Measurements from ENCODE around the gene MLXIP. TPM values are rescaled to one million over a fixed set of nuclear protein-coding genes. Genes with fewer than 3 reads are reported as not detected.
A peak's percentile ranks its signal among the peaks of the same experiment; 100 is the strongest.

Gene MLXIP
- total RNA-seq, 1 experiment from 2014 or later = 124 TPM

DNA sequence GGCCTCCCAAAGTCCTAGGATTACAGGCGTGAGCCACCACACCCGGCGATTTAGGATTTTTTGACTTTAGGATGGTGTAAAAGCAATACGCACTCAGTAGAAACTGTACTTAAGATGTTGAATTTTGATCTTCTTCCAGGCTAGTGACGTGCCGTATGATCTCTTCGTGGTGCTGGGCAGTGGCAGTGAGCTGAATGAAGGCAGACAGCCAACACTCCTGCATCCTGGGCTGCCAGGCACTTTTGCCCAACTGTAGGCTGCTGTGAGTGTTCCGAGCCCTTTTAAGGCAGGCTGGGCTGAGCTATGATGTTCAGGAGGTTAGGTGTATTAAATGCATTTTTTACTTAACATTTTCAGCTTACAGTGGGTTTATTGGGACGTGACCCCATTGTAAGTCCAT, 74.2 kb downstream of the MLXIP start:
- TF ChIP-seq, protein P1, sequence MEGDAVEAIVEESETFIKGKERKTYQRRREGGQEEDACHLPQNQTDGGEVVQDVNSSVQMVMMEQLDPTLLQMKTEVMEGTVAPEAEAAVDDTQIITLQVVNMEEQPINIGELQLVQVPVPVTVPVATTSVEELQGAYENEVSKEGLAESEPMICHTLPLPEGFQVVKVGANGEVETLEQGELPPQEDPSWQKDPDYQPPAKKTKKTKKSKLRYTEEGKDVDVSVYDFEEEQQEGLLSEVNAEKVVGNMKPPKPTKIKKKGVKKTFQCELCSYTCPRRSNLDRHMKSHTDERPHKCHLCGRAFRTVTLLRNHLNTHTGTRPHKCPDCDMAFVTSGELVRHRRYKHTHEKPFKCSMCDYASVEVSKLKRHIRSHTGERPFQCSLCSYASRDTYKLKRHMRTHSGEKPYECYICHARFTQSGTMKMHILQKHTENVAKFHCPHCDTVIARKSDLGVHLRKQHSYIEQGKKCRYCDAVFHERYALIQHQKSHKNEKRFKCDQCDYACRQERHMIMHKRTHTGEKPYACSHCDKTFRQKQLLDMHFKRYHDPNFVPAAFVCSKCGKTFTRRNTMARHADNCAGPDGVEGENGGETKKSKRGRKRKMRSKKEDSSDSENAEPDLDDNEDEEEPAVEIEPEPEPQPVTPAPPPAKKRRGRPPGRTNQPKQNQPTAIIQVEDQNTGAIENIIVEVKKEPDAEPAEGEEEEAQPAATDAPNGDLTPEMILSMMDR (IDR thresholded peaks at IDR 0.05) = no peak
- no peak for TF ChIP-seq SIN3A (IDR thresholded peaks at IDR 0.05; ENCODE audit: borderline replicate concordance, insufficient read depth, low read depth, low read length)
- TF ChIP-seq TCF7L2 (IDR thresholded peaks at IDR 0.05; ENCODE audit: low read depth, low read length) = no peak
- TF ChIP-seq, protein P2, sequence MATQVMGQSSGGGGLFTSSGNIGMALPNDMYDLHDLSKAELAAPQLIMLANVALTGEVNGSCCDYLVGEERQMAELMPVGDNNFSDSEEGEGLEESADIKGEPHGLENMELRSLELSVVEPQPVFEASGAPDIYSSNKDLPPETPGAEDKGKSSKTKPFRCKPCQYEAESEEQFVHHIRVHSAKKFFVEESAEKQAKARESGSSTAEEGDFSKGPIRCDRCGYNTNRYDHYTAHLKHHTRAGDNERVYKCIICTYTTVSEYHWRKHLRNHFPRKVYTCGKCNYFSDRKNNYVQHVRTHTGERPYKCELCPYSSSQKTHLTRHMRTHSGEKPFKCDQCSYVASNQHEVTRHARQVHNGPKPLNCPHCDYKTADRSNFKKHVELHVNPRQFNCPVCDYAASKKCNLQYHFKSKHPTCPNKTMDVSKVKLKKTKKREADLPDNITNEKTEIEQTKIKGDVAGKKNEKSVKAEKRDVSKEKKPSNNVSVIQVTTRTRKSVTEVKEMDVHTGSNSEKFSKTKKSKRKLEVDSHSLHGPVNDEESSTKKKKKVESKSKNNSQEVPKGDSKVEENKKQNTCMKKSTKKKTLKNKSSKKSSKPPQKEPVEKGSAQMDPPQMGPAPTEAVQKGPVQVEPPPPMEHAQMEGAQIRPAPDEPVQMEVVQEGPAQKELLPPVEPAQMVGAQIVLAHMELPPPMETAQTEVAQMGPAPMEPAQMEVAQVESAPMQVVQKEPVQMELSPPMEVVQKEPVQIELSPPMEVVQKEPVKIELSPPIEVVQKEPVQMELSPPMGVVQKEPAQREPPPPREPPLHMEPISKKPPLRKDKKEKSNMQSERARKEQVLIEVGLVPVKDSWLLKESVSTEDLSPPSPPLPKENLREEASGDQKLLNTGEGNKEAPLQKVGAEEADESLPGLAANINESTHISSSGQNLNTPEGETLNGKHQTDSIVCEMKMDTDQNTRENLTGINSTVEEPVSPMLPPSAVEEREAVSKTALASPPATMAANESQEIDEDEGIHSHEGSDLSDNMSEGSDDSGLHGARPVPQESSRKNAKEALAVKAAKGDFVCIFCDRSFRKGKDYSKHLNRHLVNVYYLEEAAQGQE (IDR thresholded peaks at IDR 0.05; ENCODE audit: insufficient read depth in 1 of 2, low read depth in 2 of 2, low read length in 1 of 2) = no peak
- no peak for TF ChIP-seq POLR2AphosphoS5 (IDR thresholded peaks at IDR 0.05; ENCODE audit: low read depth, low read length)
- Histone ChIP-seq H3K4me3 (ENCODE audit: low read depth in 2 of 2, low read length in 2 of 2) (no peak overlapping the region), H3K36me3 (ENCODE audit: control insufficient read depth, insufficient read depth, low read length) (no peaks in the 10 kb centered on the region), H3K27me3 (ENCODE audit: control insufficient read depth, insufficient read depth, low read length) (no peaks in the 10 kb centered on the region), H3K9me3 (ENCODE audit: control insufficient read depth, insufficient read depth, low read depth, low read length) (no peaks in the 10 kb centered on the region), H3K4me1 (ENCODE audit: control insufficient read depth, insufficient read depth, low read length) (no peaks in the 10 kb centered on the region), H3K27ac (ENCODE audit: low read length) (no peak overlapping the region)
- CTCF ChIA-PET = interaction anchor here (0.6 to 0.7 kb wide), 2 partner anchors 38 to 73 kb away, joined by 3 to 4 read pairs; no protein-coding TSS in a partner anchor
- ATAC-seq = peak; percentile 33; the same call in 1 of the 2 replicates
- DNase-seq (ENCODE audit: low read depth, low spot score) = no peak
- in situ Hi-C loops (cut with HindIII; ENCODE audit: low pct_unique_long_range_greater_than_20kb, low sequenced_read_pairs) (no loop called here), intact Hi-C loops (cut with micrococcal nuclease; ENCODE audit: unreplicated experiment) (no loop called here)
- BruUV-seq (replicated peaks) = no TSS peak
- POLR2A ChIA-PET = no interaction called here

DNA sequence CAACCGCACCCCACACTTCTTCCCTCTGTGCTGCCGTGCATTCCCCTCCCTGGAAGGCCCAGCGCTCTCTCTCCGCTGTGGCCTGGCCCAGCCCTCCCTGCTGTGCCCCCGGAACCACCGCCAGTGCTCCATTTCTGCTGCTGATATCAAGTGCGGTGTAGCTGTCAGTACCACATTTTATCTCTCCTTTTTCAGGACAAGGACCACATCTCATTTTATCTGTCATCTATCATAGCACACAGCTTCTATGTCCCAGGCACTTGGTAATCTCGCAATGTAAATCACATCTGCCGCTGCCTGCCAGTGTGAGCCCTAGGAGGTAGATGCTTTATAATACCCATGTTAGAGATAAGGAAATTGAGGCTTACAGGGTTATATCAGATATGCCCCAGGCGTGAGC, 77.1 kb downstream of the MLXIP start:
- ChIA-PET POLR2A (interaction anchor here (0.7 kb wide), 1 partner anchor 140 kb away, joined by 7 read pairs; no protein-coding TSS in a partner anchor), CTCF (no interaction called here)
- ATAC-seq (no peak), DNase-seq (ENCODE audit: low read depth, low spot score) (no peak)
- no peak overlapping the region for H3K27ac ChIP-seq (ENCODE audit: low read length)
- no peaks in the 10 kb centered on the region for H3K9me3 ChIP-seq (ENCODE audit: control insufficient read depth, insufficient read depth, low read depth, low read length)
- no peaks in the 10 kb centered on the region for H3K4me1 ChIP-seq (ENCODE audit: control insufficient read depth, insufficient read depth, low read length)
- H3K36me3 ChIP-seq (ENCODE audit: control insufficient read depth, insufficient read depth, low read length) = no peaks in the 10 kb centered on the region
- TF ChIP-seq SIN3A (IDR thresholded peaks at IDR 0.05; ENCODE audit: borderline replicate concordance, insufficient read depth, low read depth, low read length) (no peak), TCF7L2 (IDR thresholded peaks at IDR 0.05; ENCODE audit: low read depth, low read length) (no peak)
- TF ChIP-seq, protein P2 (IDR thresholded peaks at IDR 0.05; ENCODE audit: insufficient read depth in 1 of 2, low read depth in 2 of 2, low read length in 1 of 2) = no peak
- TF ChIP-seq, protein P1 (IDR thresholded peaks at IDR 0.05) = no peak
- in situ Hi-C loops (cut with HindIII; ENCODE audit: low pct_unique_long_range_greater_than_20kb, low sequenced_read_pairs) (no loop called here), intact Hi-C loops (cut with micrococcal nuclease; ENCODE audit: unreplicated experiment) (no loop called here)
- BruUV-seq (replicated peaks) = no TSS peak
- no peak overlapping the region for H3K4me3 ChIP-seq (ENCODE audit: low read depth in 2 of 2, low read length in 2 of 2)
- H3K27me3 ChIP-seq (ENCODE audit: control insufficient read depth, insufficient read depth, low read length) = no peaks in the 10 kb centered on the region

Data from Panc1 (cell line).